NB4 (cell line): ENCODE measurements around the gene XYLT1.

Experiments
- DNase-seq: peaks from one replicate; pipeline ENCODE4 v3.0.0; 2010; ENCODE audit warnings: low read depth
- H3K4me3 ChIP-seq: one replicate; pipeline ENCODE4 v1.5.1; 2011; ENCODE audit warnings: mild to moderate bottlenecking, low read depth, low read length, moderate library complexity
- MYC ChIP-seq: IDR thresholded peaks from 2 replicates; pipeline ENCODE4 v1.6.1; 2011; ENCODE audit warnings: low read depth, low read length
- POLR2A ChIP-seq: IDR thresholded peaks from 2 replicates; pipeline ENCODE4 v1.6.1; 2011; ENCODE audit warnings: mild to moderate bottlenecking; ENCODE audit not compliant: insufficient read length; ENCODE audit errors: extremely low read depth
- TF ChIP-seq, protein P1 (sequence below): IDR thresholded peaks from 2 replicates; pipeline ENCODE4 v1.6.1; 2011; ENCODE audit warnings: low read depth, low read length
- TF ChIP-seq, protein P2 (sequence below): IDR thresholded peaks from one replicate; pipeline ENCODE4 v1.5.1; 2012; ENCODE audit warnings: low read depth, low read length

Gene XYLT1

DNA sequence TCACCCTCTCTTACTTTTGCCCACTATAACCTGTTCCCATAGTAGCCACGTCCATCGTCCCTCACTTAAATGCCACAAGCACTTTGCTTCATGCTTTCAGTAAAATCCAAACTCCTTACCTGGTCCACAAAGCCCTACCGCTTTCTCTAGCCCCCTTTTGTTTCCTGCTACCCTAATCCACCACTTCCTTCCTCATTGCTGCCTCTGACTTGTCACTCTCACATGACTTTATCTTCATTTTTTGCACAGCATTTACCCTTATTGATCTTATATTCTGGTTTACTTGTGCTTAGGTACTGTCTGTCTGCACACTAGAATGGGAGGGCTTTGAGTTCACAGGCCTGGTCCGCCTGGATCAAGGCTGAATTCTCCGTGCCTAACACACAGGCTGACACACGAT is 340.0 kb downstream of the XYLT1 start:
- TF ChIP-seq, protein P1, sequence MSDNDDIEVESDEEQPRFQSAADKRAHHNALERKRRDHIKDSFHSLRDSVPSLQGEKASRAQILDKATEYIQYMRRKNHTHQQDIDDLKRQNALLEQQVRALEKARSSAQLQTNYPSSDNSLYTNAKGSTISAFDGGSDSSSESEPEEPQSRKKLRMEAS = no peak
- TF ChIP-seq MYC (no peak), POLR2A (no peak)
- TF ChIP-seq, protein P2, sequence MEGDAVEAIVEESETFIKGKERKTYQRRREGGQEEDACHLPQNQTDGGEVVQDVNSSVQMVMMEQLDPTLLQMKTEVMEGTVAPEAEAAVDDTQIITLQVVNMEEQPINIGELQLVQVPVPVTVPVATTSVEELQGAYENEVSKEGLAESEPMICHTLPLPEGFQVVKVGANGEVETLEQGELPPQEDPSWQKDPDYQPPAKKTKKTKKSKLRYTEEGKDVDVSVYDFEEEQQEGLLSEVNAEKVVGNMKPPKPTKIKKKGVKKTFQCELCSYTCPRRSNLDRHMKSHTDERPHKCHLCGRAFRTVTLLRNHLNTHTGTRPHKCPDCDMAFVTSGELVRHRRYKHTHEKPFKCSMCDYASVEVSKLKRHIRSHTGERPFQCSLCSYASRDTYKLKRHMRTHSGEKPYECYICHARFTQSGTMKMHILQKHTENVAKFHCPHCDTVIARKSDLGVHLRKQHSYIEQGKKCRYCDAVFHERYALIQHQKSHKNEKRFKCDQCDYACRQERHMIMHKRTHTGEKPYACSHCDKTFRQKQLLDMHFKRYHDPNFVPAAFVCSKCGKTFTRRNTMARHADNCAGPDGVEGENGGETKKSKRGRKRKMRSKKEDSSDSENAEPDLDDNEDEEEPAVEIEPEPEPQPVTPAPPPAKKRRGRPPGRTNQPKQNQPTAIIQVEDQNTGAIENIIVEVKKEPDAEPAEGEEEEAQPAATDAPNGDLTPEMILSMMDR = no peak
- no peak for DNase-seq
- no peak overlapping the region for H3K4me3 ChIP-seq

DNA sequence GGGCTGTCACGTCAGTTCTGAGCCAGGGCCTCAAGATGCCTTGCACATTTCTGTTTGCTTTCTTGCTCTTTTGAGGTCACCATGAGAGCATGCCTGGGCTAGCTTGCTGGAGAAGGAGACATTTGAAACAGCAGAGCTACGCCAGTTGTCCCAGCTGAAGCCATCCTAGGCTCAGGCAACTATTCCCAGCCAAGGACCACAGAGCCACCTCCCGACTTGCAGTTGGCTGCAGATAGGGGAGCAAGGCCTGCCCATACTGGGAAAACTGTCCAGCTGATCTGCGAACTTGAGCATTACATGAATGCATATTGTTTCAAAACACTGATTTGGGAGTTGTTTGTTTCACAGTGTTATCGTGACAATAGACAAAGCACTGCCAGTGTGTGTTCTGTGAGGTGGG is 340.8 kb downstream of the XYLT1 start:
- no peak for DNase-seq
- TF ChIP-seq MYC (no peak), POLR2A (no peak)
- TF ChIP-seq, protein P1 = no peak
- TF ChIP-seq, protein P2 = no peak
- H3K4me3 ChIP-seq = no peak overlapping the region

DNA sequence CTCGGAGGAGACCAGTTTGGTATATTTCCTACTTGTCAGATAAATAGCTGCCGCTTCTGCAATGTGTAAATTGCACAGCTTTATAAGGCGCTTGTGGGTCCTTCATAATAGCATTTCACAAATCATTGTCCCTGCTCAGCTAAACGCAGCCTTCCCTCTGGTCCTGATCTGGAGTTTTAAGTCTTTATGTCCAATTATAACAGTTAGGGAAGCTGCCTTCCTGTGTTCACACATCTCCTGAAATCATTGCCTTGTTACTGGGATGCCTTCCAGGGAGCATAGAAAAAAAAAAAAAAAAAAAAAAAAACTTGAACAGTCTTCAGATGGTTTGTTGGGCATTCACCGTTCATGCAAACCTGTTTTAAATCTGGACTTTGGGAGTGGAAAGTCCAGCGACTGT is 342.0 kb downstream of the XYLT1 start:
- no peak for DNase-seq
- TF ChIP-seq, protein P1 = no peak
- TF ChIP-seq POLR2A (no peak), MYC (no peak)
- TF ChIP-seq, protein P2 = no peak
- no peak overlapping the region for H3K4me3 ChIP-seq

DNA sequence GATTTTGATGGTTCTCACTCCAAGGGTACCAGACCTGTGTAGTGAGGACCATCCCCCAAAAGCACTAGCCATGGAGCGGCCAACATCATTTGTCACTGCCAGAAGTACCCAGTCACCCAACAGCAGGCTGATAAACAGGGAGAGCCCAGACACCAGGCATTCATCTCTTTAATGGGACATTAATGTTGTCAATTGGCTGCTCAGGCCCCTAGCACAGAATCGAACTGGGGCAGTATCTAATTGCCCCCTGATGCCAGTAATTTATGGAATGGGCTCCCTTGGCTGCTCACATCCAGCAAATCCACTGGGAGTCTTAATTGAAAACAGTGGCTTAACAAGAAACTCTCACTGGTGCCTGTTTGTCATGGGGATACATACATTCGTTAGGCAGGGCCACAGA is 344.6 kb downstream of the XYLT1 start:
- H3K4me3 ChIP-seq = no peak overlapping the region
- no peak for DNase-seq
- TF ChIP-seq, protein P2 = no peak

DNA sequence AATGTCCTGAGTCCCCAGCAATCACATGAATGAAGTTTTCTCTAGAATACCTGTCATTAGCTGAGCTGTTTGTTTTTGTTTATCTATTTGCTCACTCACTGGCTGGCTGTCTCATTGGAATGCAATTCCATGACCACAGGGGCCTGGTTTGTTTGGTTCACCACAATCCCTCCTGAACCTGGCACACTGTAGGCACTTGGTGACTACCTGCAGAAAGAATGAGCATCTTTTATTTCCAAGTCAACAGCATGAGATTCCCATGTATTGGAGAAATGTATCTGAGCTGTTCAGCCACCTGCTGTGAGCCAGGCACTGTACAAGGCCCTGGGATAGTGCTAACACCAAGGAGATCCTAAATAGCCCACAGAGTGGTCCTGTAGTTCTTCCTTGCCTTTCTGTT is 345.1 kb downstream of the XYLT1 start:
- no peak overlapping the region for H3K4me3 ChIP-seq
- DNase-seq = no peak

More for the DNA sequence above, 345.1 kb downstream of the XYLT1 start:
- TF ChIP-seq POLR2A (no peak), MYC (no peak)
- TF ChIP-seq, protein P2 = no peak
- TF ChIP-seq, protein P1 = no peak
